PFSK-1 (cell line): Measurements from ENCODE around the gene SIRPD.

ENCODE experiments used
- FOXP2 ChIP-seq: optimal IDR thresholded peaks from 2 replicates; pipeline ENCODE3; 2011; ENCODE audit warnings: borderline replicate concordance, control low read depth, inconsistent platforms; ENCODE audit not compliant: insufficient read depth; ENCODE audit errors: extremely low read length, extremely low read depth
- POLR2AphosphoS5 ChIP-seq: IDR thresholded peaks from 2 replicates; pipeline ENCODE4 v1.6.1; 2012; ENCODE audit warnings: low read depth, mild to moderate bottlenecking, control low read depth, low read length, moderate library complexity
- REST ChIP-seq, 2 experiments: IDR thresholded peaks; 2 replicates each; pipeline versions ENCODE4 v1.6.1 to v1.8.0; 2011 to 2012; ENCODE audit warnings: low read depth in 2 of 2, low read length in 2 of 2, control low read depth in 1 of 2, inconsistent platforms in 1 of 2, mild to moderate bottlenecking in 1 of 2, moderate library complexity in 1 of 2; ENCODE audit not compliant: insufficient read depth in 1 of 2
- SIN3A ChIP-seq: IDR thresholded peaks from 2 replicates; pipeline ENCODE4 v1.6.1; 2012; ENCODE audit warnings: mild to moderate bottlenecking, low read length, moderate library complexity, borderline replicate concordance; ENCODE audit not compliant: insufficient read depth
- TAF1 ChIP-seq: IDR thresholded peaks from 2 replicates; pipeline ENCODE4 v1.6.1; 2012; ENCODE audit warnings: low read length, control low read depth, borderline replicate concordance; ENCODE audit not compliant: insufficient read depth

The SIRPD gene

DNA sequence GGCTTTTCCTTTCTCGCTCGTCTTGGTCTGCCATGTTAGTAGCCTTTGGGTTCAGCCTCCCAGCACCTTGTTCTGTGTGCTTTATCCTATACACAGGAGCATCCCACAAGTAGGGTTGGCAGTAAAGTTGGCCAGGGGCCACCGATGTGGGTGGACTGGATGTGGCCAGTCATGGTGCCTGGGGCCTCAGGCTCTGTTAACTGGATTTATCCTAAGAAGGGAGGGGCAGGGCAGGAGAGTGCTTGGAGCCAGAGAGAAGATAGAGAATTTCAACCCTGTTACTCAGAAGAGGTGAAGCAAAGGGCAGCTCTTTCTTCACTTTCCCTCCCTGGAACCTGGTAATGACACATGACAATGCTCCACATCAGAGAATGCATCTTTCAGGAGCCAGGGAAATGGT, 52.1 kb downstream of the SIRPD start:
- TF ChIP-seq POLR2AphosphoS5 (no peak), REST (IDR thresholded peaks at IDR 0.05; ENCODE audit: insufficient read depth in 1 of 2, low read depth in 2 of 2, low read length in 2 of 2) (no peak), SIN3A (no peak), TAF1 (no peak), FOXP2 (no peak)

- TF ChIP-seq REST (IDR thresholded peaks at IDR 0.05; ENCODE audit: insufficient read depth in 1 of 2, low read depth in 2 of 2, low read length in 2 of 2) (0 out of 4 replicates have a peak, but pooled peaks of 1 of the 2 experiments have one; percentile 7), TAF1 (no peak), FOXP2 (no peak), SIN3A (no peak), POLR2AphosphoS5 (no peak)
Observed at GRCh38 chr20:1503564-1504227, 53.8 kb downstream of the SIRPD start.

DNA sequence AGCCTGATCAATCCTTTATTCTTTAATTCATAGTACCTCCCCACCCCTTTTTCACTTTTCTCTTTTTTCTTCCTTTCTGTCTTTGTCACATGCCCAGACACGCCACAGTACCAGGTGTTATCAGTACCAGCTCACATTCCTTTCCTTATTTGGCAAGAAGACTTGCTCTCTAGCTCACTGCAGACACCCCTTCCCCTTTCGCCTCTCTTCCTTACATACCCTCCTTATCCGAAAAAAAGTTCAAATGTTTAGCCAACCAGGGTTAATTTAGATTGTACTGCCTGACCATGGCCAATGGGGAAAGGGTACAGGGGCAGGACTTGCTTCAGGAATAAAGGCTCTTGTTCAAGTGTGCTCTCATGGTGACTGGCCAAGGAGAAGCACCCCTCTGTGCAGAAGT, 57.0 kb downstream of the SIRPD start:
- TF ChIP-seq FOXP2: no peak
- no peak for TF ChIP-seq POLR2AphosphoS5
- TF ChIP-seq SIN3A: no peak
- no peak for TF ChIP-seq REST (IDR thresholded peaks at IDR 0.05; ENCODE audit: insufficient read depth in 1 of 2, low read depth in 2 of 2, low read length in 2 of 2)
- no peak for TF ChIP-seq TAF1

GRCh38 chr20:1499528-1500420, 57.7 kb downstream of the SIRPD start:
- TF ChIP-seq SIN3A (no peak), FOXP2 (no peak), POLR2AphosphoS5 (no peak), TAF1 (no peak), REST (IDR thresholded peaks at IDR 0.05; ENCODE audit: insufficient read depth in 1 of 2, low read depth in 2 of 2, low read length in 2 of 2) (no peak)
